GM19043 (cell line): ENCODE results near the gene TCAIM.
"Not testable (repeated sequence)": the region's sequence is repeated elsewhere in the genome, so short reads cannot be mapped to it uniquely, and the experiment has no call there.

Experiments used
- ATAC-seq: cut with Tn5 transposase; IDR thresholded peaks from one replicate; pipeline ENCODE4 v1.9.1; 2021; ENCODE audit warnings: low read depth; ENCODE audit not compliant: unreplicated experiment

The TCAIM gene

GRCh38 chr3:44412365-44412764 lies 73.8 kb downstream of the TCAIM start:
- no peak for ATAC-seq

- no peak for ATAC-seq
Measured at GRCh38 chr3:44414517-44415090, 76.0 kb downstream of the TCAIM start.

GRCh38 chr3:44415421-44415820 lies 76.9 kb downstream of the TCAIM start:
- ATAC-seq, result no peak

- no peak for ATAC-seq
Measured at GRCh38 chr3:44416031-44417030, 77.8 kb downstream of the TCAIM start.

- ATAC-seq, result not testable (repeated sequence)
Measured at GRCh38 chr3:44418118-44418517, 79.6 kb downstream of the TCAIM start.

GRCh38 chr3:44418549-44418948 lies 80.0 kb downstream of the TCAIM start:
- no peak for ATAC-seq

- no peak for ATAC-seq
Measured at GRCh38 chr3:44419116-44419922, 80.8 kb downstream of the TCAIM start.

GRCh38 chr3:44419923-44420650 lies 81.5 kb downstream of the TCAIM start:
- ATAC-seq, result no peak

- ATAC-seq, result no peak
Measured at GRCh38 chr3:44420676-44421075, 82.1 kb downstream of the TCAIM start.

- ATAC-seq, result no peak
Measured at GRCh38 chr3:44421280-44421679, 82.7 kb downstream of the TCAIM start.

- ATAC-seq, result no peak
Measured at GRCh38 chr3:44424758-44425157, 86.2 kb downstream of the TCAIM start.

- no peak for ATAC-seq
Measured at GRCh38 chr3:44427683-44428082, 89.1 kb downstream of the TCAIM start.

GRCh38 chr3:44428910-44429309 lies 90.3 kb downstream of the TCAIM start:
- ATAC-seq, result no peak

- no peak for ATAC-seq
Measured at GRCh38 chr3:44429459-44429858, 90.9 kb downstream of the TCAIM start.

- ATAC-seq, result no peak
Measured at GRCh38 chr3:44430466-44430865, 91.9 kb downstream of the TCAIM start.

- ATAC-seq, result no peak
Measured at GRCh38 chr3:44434834-44435510, 96.4 kb downstream of the TCAIM start.

- ATAC-seq, result no peak
Measured at GRCh38 chr3:44436181-44436580, 97.6 kb downstream of the TCAIM start.

GRCh38 chr3:44437800-44438199 lies 99.2 kb downstream of the TCAIM start:
- no peak for ATAC-seq

- ATAC-seq, result peak; percentile 92
Measured at GRCh38 chr3:44439499-44440295, 101.1 kb downstream of the TCAIM start.
